ENCODE measurements around the gene MUCL3. TPM values are rescaled to one million over a fixed set of nuclear protein-coding genes. Genes with fewer than 3 reads are reported as not detected.

Gene MUCL3
- total RNA-seq, 1 experiment from 2014 or later, result 0.15 TPM

- H3K9me3 ChIP-seq (ENCODE audit: control insufficient read depth in 1 of 2, insufficient read depth in 1 of 2, low read depth in 1 of 2, low read length in 2 of 2), result no peaks in the 10 kb centered on the region
- TF ChIP-seq FOSL1 (IDR thresholded peaks at IDR 0.05; ENCODE audit: low read depth), result no peak
- TF ChIP-seq CEBPB (IDR thresholded peaks at IDR 0.05; ENCODE audit: low read depth), result no peak
- no peak for TF ChIP-seq SIN3A (IDR thresholded peaks at IDR 0.05; ENCODE audit: low read depth)
- no peak for TF ChIP-seq RAD21 (IDR thresholded peaks at IDR 0.05; ENCODE audit: low read depth)
- TF ChIP-seq JUND (IDR thresholded peaks at IDR 0.05), result no peak
- no peak for TF ChIP-seq REST (IDR thresholded peaks at IDR 0.05; ENCODE audit: low read depth)
- no peak for TF ChIP-seq SP1 (IDR thresholded peaks at IDR 0.05; ENCODE audit: low read depth)
- no peak for TF ChIP-seq ZFX (IDR thresholded peaks at IDR 0.05)
- TF ChIP-seq ATF3 (IDR thresholded peaks at IDR 0.05), result no peak
- no peak for TF ChIP-seq YY1 (IDR thresholded peaks at IDR 0.05; ENCODE audit: extremely low read depth, insufficient replicate concordance, low read depth, low read length)
- no peak for TF ChIP-seq POLR2AphosphoS5 (IDR thresholded peaks at IDR 0.05; ENCODE audit: low read depth, low read length)
- no peak for TF ChIP-seq TCF7L2 (IDR thresholded peaks at IDR 0.05; ENCODE audit: borderline replicate concordance, extremely low read depth, insufficient read depth, insufficient read length)
- TF ChIP-seq CTCF (IDR thresholded peaks at IDR 0.05 in 2 of 3, conservative IDR thresholded peaks at IDR 0.05 in 1 of 3; ENCODE audit: borderline replicate concordance in 1 of 3, insufficient read depth in 1 of 3, low read depth in 2 of 3, low read length in 2 of 3), result no peak
- no peak for TF ChIP-seq ELF1 (IDR thresholded peaks at IDR 0.05; ENCODE audit: borderline replicate concordance, low read depth)
- TF ChIP-seq ZNF274 (IDR thresholded peaks at IDR 0.05; ENCODE audit: low read depth, low read length), result no peak
- no peak for TF ChIP-seq EZH2phosphoT487 (IDR thresholded peaks at IDR 0.05; ENCODE audit: borderline replicate concordance)
- TF ChIP-seq CBX3 (IDR thresholded peaks at IDR 0.05; ENCODE audit: low read depth), result no peak
- no peak for TF ChIP-seq ZBTB33 (IDR thresholded peaks at IDR 0.05; ENCODE audit: extremely low read depth, insufficient replicate concordance, low read length)
- no peak for TF ChIP-seq POLR2A (IDR thresholded peaks at IDR 0.05; ENCODE audit: borderline replicate concordance, extremely low read depth, insufficient read depth, insufficient read length)
- no peak for TF ChIP-seq EZH2 (IDR thresholded peaks at IDR 0.05)
- no peaks in the 10 kb centered on the region for H3K79me2 ChIP-seq (ENCODE audit: insufficient read depth, low read length)
- no peaks in the 10 kb centered on the region for H3K9me2 ChIP-seq (ENCODE audit: insufficient read depth)
- ChIA-PET CTCF (no interaction called here), RAD21 (ENCODE audit: low non-redundant PET in 1 of 2, low total read pairs in 2 of 2, uncharacterized antibody in 2 of 2, unreplicated experiment in 2 of 2) (no interaction called here), POLR2A (no interaction called here)
- DNase-seq (ENCODE audit: low read depth, low spot score), result no peak
- H3K4me1 ChIP-seq (ENCODE audit: control insufficient read depth in 1 of 2, insufficient read depth in 2 of 2, low read length in 2 of 2), result no peaks in the 10 kb centered on the region
- H3K4me2 ChIP-seq (ENCODE audit: low read length), result no peak overlapping the region
- intact Hi-C loops (cut with micrococcal nuclease), result no loop called here
- no peaks in the 10 kb centered on the region for H4K20me1 ChIP-seq (ENCODE audit: insufficient read depth)
- no peak overlapping the region for H2AFZ ChIP-seq (ENCODE audit: low read depth, low read length, poor library complexity, severe bottlenecking)
- no peaks in the 10 kb centered on the region for H3K27me3 ChIP-seq (ENCODE audit: insufficient read depth, low read length)
- no TSS peak for BruUV-seq (replicated peaks)
- H3K9ac ChIP-seq (ENCODE audit: low read length), result no peak overlapping the region
- H3K36me3 ChIP-seq (ENCODE audit: control insufficient read depth in 1 of 2, insufficient read depth in 2 of 2, low read length in 2 of 2), result no peaks in the 10 kb centered on the region
- no peak overlapping the region for H3K27ac ChIP-seq (ENCODE audit: low read depth, low read length)
- no peak overlapping the region for H3K4me3 ChIP-seq (replicated peaks in 1 of 2; ENCODE audit: low read depth in 1 of 2, low read length in 2 of 2)
- ATAC-seq, result no peak
Observed at GRCh38 chr6:30972816-30973215, 32.0 kb downstream of the MUCL3 start.
